ENCODE results near the gene DHX15. TPM values are rescaled to one million over a fixed set of nuclear protein-coding genes. Genes with fewer than 3 reads are reported as not detected.

DHX15 gene
- total RNA-seq, 6 experiments from 2014 or later: 26.4 to 56.3 (median 42.1) TPM

GRCh38 chr4:24550441-24551175 lies 33.7 kb downstream of the DHX15 start:
- ATAC-seq (no peak), DNase-seq (no peak)
- Histone ChIP-seq H3K4me1 (peaks cover 0 to 11% (median 0%) of the 10 kb centered on the region in 4 donors), H3K36me3 (peaks cover 0 to 24% (median 7%) of the 10 kb centered on the region in 4 donors), H3K27me3 (no peaks in the 10 kb centered on the region), H3K4me3 (no peak overlapping the region), H3K9me3 (no peaks in the 10 kb centered on the region), H3K27ac (no peak overlapping the region)
- 73% methylated on average over 6 of the region's 6 CpGs for WGBS (ENCODE audit: insufficient coverage, low coverage, low lambda C conversion rate, missing lambda C conversion rate)
- intact Hi-C loops (cut with DNase I): no loop called here
- TF ChIP-seq CTCF (IDR thresholded peaks at IDR 0.05) (no peak), POLR2A (IDR thresholded peaks at IDR 0.05) (no peak)

- intact Hi-C loops (cut with DNase I): no loop called here
- ATAC-seq: no peak
- WGBS (ENCODE audit: insufficient coverage, low coverage, low lambda C conversion rate, missing lambda C conversion rate): 96% methylated on average over 9 of the region's 11 CpGs
These were observed 36.4 kb downstream of the DHX15 start for GRCh38 chr4:24547979-24548378.

GRCh38 chr4:24544208-24544988 lies 40.0 kb downstream of the DHX15 start:
- no peak for TF ChIP-seq POLR2A (IDR thresholded peaks at IDR 0.05)
- no peak for TF ChIP-seq CTCF (IDR thresholded peaks at IDR 0.05)
- peaks cover 0 to 31% (median 11%) of the 10 kb centered on the region in 4 donors for H3K36me3 ChIP-seq
- 73% methylated on average over 4 of the region's 4 CpGs for WGBS (ENCODE audit: insufficient coverage, low coverage, low lambda C conversion rate, missing lambda C conversion rate)

More at GRCh38 chr4:24547979-24548378, 36.4 kb downstream of the DHX15 start:
- Histone ChIP-seq H3K4me1 (peaks cover 0 to 11% (median 0%) of the 10 kb centered on the region in 4 donors), H3K27ac (no peak overlapping the region), H3K4me3 (no peak overlapping the region), H3K9me3 (no peaks in the 10 kb centered on the region), H3K27me3 (no peaks in the 10 kb centered on the region), H3K36me3 (peaks cover 0 to 13% (median 5%) of the 10 kb centered on the region in 4 donors)
- DNase-seq: no peak
- no peak for TF ChIP-seq POLR2A (IDR thresholded peaks at IDR 0.05)
- no peak for TF ChIP-seq CTCF (IDR thresholded peaks at IDR 0.05)

GRCh38 chr4:24537025-24537424 lies 47.3 kb downstream of the DHX15 start:
- WGBS (ENCODE audit: insufficient coverage, low coverage, low lambda C conversion rate, missing lambda C conversion rate): 75% methylated on average over 6 of the region's 7 CpGs
- no peaks in the 10 kb centered on the region for H3K9me3 ChIP-seq
- DNase-seq: no peak
- H3K27ac ChIP-seq: no peak overlapping the region
- peaks cover 0 to 64% (median 11%) of the 10 kb centered on the region in 4 donors for H3K36me3 ChIP-seq
- intact Hi-C loops (cut with DNase I): no loop called here
- peak in 1 of 4 donors; percentile 35 for ATAC-seq
- H3K4me3 ChIP-seq: no peak overlapping the region
- no peak for TF ChIP-seq POLR2A (IDR thresholded peaks at IDR 0.05)
- H3K4me1 ChIP-seq: no peaks in the 10 kb centered on the region
- no peaks in the 10 kb centered on the region for H3K27me3 ChIP-seq

More at GRCh38 chr4:24544208-24544988, 40.0 kb downstream of the DHX15 start:
- Histone ChIP-seq H3K27me3 (no peaks in the 10 kb centered on the region), H3K4me3 (no peak overlapping the region), H3K27ac (no peak overlapping the region), H3K9me3 (no peaks in the 10 kb centered on the region), H3K4me1 (no peaks in the 10 kb centered on the region)
- DNase-seq (no peak), ATAC-seq (no peak)
- intact Hi-C loops (cut with DNase I): no loop called here

GRCh38 chr4:24535399-24535798 lies 49.0 kb downstream of the DHX15 start:
- intact Hi-C loops (cut with DNase I): no loop called here
- 88% methylated on average over 3 of the region's 3 CpGs for WGBS (ENCODE audit: insufficient coverage, low coverage, low lambda C conversion rate, missing lambda C conversion rate)
- peaks cover 0 to 59% (median 11%) of the 10 kb centered on the region in 4 donors for H3K36me3 ChIP-seq

More at GRCh38 chr4:24535399-24535798, 49.0 kb downstream of the DHX15 start:
- ATAC-seq: no peak
- Histone ChIP-seq H3K27me3 (no peaks in the 10 kb centered on the region), H3K27ac (no peak overlapping the region), H3K4me3 (no peak overlapping the region), H3K4me1 (no peaks in the 10 kb centered on the region), H3K9me3 (no peaks in the 10 kb centered on the region)
- DNase-seq: no peak
- TF ChIP-seq CTCF (IDR thresholded peaks at IDR 0.05) (no peak), POLR2A (IDR thresholded peaks at IDR 0.05) (no peak)

Measured in right lobe of liver (tissue), 6 donors.